GM19239 (cell line): ENCODE measurements around the gene LRRTM1.

Source experiments
- DNase-seq: peaks from one replicate; pipeline ENCODE4 v3.0.0; 2011; ENCODE audit warnings: low spot score; ENCODE audit not compliant: insufficient read length
- FAIRE-seq: peaks from 2 replicates; lab custom pipeline; 2011; peaks lifted over from hg19 to GRCh38; lab: Jason Lieb, UNC

The LRRTM1 gene

DNA sequence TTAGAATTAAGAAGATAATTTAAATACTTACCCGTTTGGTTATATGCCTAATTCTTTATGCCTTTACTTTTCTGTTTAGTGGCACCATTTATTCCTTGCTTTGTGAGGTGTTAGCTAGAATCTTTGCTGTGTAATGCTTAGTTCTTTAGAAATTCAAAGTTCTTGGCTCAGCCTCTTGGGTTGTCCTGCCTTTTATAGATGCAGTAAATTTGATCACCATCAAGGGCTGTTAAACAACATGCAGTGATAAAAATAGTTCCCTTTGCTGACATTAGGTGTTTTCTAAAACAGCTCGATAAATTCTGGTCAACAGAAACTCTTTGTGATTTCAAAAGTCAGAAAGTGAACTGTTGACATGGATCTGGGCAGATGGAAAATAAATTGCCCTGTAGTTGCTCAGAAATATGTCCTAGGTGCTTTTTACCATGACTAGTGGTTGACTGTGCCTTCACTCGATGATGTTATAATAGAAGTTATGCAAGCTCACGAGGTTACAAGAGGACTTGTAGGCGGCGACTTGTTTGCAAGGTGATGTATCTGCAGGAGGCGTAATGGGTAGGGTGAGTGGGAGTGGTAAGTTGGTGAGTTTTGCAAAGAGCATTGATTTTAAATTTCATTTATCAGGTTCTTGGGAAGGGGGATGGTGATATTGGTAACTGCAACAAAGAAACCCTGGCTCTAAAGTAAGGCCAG lies 52.1 kb downstream of the LRRTM1 start:
- no peak for FAIRE-seq
- DNase-seq = no peak
